ENCODE data around the gene ACY1. TPM values are rescaled to one million over a fixed set of nuclear protein-coding genes. Genes with fewer than 3 reads are reported as not detected.
A peak's percentile ranks its signal among the peaks of the same experiment; 100 is the strongest.

ACY1 gene
- total and polyA plus RNA-seq, 2 of the 13 experiments (the other 11 are each of a cell fraction or from before 2014, with no cell fraction given) = 113 to 162 TPM

DNA sequence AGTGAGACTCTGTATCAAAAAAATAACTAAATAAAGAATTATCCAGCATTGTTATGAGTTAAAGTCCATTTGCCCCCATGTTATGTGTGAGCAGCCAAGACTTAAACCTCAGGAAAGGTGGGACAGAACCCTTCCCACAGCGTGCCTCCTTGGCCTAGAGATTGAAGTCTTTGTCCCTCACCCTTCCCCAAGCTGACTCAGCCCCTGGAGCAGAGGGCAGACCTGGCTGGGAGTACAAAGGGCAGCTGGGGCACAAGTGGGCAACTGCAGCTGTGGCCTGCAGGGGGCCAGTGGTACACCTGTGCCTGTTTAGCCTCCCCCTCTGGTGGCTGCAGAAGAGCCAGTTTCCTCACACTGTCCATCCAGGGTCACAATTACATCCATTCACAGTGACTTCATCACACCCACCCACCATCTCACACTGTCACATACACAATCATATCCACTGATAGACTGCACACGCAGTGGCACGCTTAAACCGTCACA lies 940 bp upstream of the ACY1 start (continued):
- TF ChIP-seq HIVEP1 (CRISPR knock-in tag; IDR thresholded peaks at IDR 0.05) (no peak), CBX2 (IDR thresholded peaks at IDR 0.05; ENCODE audit: low read depth, low read length) (no peak), CBX2 (CRISPR knock-in tag; IDR thresholded peaks at IDR 0.05; ENCODE audit: low read depth) (no peak), NCOA1 (CRISPR knock-in tag; IDR thresholded peaks at IDR 0.05) (no peak), ZNF484 (CRISPR knock-in tag; IDR thresholded peaks at IDR 0.05; ENCODE audit: borderline replicate concordance, low read depth) (no peak), ZFP91 (CRISPR knock-in tag; IDR thresholded peaks at IDR 0.05; ENCODE audit: borderline replicate concordance) (no peak; the same call in 1 of the 2 replicates), ZNF10 (CRISPR knock-in tag; IDR thresholded peaks at IDR 0.05; ENCODE audit: borderline replicate concordance, low read depth) (no peak), ZSCAN25 (CRISPR knock-in tag; IDR thresholded peaks at IDR 0.05) (no peak), ZFP82 (CRISPR knock-in tag; IDR thresholded peaks at IDR 0.05; ENCODE audit: borderline replicate concordance) (no peak), ZNF891 (CRISPR knock-in tag; IDR thresholded peaks at IDR 0.05) (no peak), ZNF235 (CRISPR knock-in tag; IDR thresholded peaks at IDR 0.05; ENCODE audit: borderline replicate concordance) (0 out of 2 replicates have a peak, but pooled peaks have one; percentile 21), THYN1 (CRISPR knock-in tag; IDR thresholded peaks at IDR 0.05; ENCODE audit: borderline replicate concordance, low read depth) (no peak), PAF1 (CRISPR knock-in tag; IDR thresholded peaks at IDR 0.05) (no peak), ZNF143 (CRISPR knock-in tag; IDR thresholded peaks at IDR 0.05) (no peak), SALL1 (CRISPR knock-in tag; IDR thresholded peaks at IDR 0.05) (peak; percentile 81), KIAA2018 (CRISPR knock-in tag; IDR thresholded peaks at IDR 0.05; ENCODE audit: borderline replicate concordance) (no peak), ZNF138 (CRISPR knock-in tag; IDR thresholded peaks at IDR 0.05; ENCODE audit: low read depth) (no peak), NONO (IDR thresholded peaks at IDR 0.05) (no peak), NONO (CRISPR knock-in tag; conservative IDR thresholded peaks at IDR 0.05) (peak; percentile 87; the same call in 1 of the 2 replicates), NR2F6 (IDR thresholded peaks at IDR 0.05) (peak; percentile 61), NR2F6 (CRISPR knock-in tag; IDR thresholded peaks at IDR 0.05) (peak; percentile 86), ZNF703 (CRISPR knock-in tag; IDR thresholded peaks at IDR 0.05; ENCODE audit: borderline replicate concordance) (no peak)
- TF ChIP-seq, protein P1, sequence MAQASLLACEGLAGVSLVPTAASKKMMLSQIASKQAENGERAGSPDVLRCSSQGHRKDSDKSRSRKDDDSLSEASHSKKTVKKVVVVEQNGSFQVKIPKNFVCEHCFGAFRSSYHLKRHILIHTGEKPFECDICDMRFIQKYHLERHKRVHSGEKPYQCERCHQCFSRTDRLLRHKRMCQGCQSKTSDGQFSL (CRISPR knock-in tag; IDR thresholded peaks at IDR 0.05) = peak; percentile 79; the same call in 1 of the 2 replicates

Data from HepG2 (cell line).